ENCODE data around the gene PLEKHG4. TPM values are rescaled to one million over a fixed set of nuclear protein-coding genes. Genes with fewer than 3 reads are reported as not detected.

PLEKHG4 gene
- total and polyA plus RNA-seq, 9 of the 15 experiments (the other 6 are each of a cell fraction or from before 2014, with no cell fraction given): 3.7 to 36.8 (median 17.9) TPM

- TF ChIP-seq ZNF407 (IDR thresholded peaks at IDR 0.05; ENCODE audit: low read depth) (no peak), CHCHD3 (CRISPR knock-in tag; IDR thresholded peaks at IDR 0.05) (no peak), BDP1 (IDR thresholded peaks at IDR 0.05; ENCODE audit: insufficient read depth, insufficient read length) (no peak), CTCF (IDR thresholded peaks at IDR 0.05 in 2 of 3, conservative IDR thresholded peaks at IDR 0.05 in 1 of 3; ENCODE audit: insufficient read depth in 2 of 3, low read depth in 1 of 3, low read length in 3 of 3) (no peak), MCM3 (IDR thresholded peaks at IDR 0.05) (no peak), MCM5 (IDR thresholded peaks at IDR 0.05; ENCODE audit: low read depth) (no peak), ZNF644 (tag; IDR thresholded peaks at IDR 0.05; ENCODE audit: low read depth) (no peak), ZNF75A (CRISPR knock-in tag; IDR thresholded peaks at IDR 0.05) (no peak), KDM5B (IDR thresholded peaks at IDR 0.05; ENCODE audit: insufficient replicate concordance, low read depth, low read length) (no peak)
- TF ChIP-seq, protein P1, sequence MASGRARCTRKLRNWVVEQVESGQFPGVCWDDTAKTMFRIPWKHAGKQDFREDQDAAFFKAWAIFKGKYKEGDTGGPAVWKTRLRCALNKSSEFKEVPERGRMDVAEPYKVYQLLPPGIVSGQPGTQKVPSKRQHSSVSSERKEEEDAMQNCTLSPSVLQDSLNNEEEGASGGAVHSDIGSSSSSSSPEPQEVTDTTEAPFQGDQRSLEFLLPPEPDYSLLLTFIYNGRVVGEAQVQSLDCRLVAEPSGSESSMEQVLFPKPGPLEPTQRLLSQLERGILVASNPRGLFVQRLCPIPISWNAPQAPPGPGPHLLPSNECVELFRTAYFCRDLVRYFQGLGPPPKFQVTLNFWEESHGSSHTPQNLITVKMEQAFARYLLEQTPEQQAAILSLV (tag; IDR thresholded peaks at IDR 0.05): no peak
- TF ChIP-seq, protein P2, sequence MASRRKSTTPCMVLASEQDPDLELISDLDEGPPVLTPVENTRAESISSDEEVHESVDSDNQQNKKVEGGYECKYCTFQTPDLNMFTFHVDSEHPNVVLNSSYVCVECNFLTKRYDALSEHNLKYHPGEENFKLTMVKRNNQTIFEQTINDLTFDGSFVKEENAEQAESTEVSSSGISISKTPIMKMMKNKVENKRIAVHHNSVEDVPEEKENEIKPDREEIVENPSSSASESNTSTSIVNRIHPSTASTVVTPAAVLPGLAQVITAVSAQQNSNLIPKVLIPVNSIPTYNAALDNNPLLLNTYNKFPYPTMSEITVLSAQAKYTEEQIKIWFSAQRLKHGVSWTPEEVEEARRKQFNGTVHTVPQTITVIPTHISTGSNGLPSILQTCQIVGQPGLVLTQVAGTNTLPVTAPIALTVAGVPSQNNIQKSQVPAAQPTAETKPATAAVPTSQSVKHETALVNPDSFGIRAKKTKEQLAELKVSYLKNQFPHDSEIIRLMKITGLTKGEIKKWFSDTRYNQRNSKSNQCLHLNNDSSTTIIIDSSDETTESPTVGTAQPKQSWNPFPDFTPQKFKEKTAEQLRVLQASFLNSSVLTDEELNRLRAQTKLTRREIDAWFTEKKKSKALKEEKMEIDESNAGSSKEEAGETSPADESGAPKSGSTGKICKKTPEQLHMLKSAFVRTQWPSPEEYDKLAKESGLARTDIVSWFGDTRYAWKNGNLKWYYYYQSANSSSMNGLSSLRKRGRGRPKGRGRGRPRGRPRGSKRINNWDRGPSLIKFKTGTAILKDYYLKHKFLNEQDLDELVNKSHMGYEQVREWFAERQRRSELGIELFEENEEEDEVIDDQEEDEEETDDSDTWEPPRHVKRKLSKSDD (conservative IDR thresholded peaks at IDR 0.05; ENCODE audit: low read length): no peak
These were observed 32.5 kb downstream of the PLEKHG4 start (continued) for GRCh38 chr16:67311607-67312488.
